Fibroblast of lung (primary cell): ENCODE data around the gene IRGQ. TPM values are rescaled to one million over a fixed set of nuclear protein-coding genes. Genes with fewer than 3 reads are reported as not detected.

Experiments
- DNase-seq, 2 donors: peaks; one replicate each; pipeline versions ENCODE4 v3.0.0 to v3.0.0-alpha.2; 2010; ENCODE audit warnings: low read depth in 2 of 2
- H2AFZ ChIP-seq: 2 replicates; pipeline ENCODE4 v1.5.1; 2012; ENCODE audit warnings: low read length, control low read depth, inconsistent platforms
- H3K27ac ChIP-seq: 2 replicates; pipeline ENCODE4 v1.5.1; 2011; ENCODE audit warnings: low read length, control low read depth; ENCODE audit not compliant: insufficient read depth
- H3K27me3 ChIP-seq: 2 replicates; pipeline ENCODE4 v1.5.1; 2011; ENCODE audit warnings: mild to moderate bottlenecking, low read length; ENCODE audit not compliant: control insufficient read depth, insufficient read depth
- H3K36me3 ChIP-seq: 2 replicates; pipeline ENCODE4 v1.5.1; 2011; ENCODE audit warnings: low read length; ENCODE audit not compliant: control insufficient read depth, insufficient read depth
- H3K4me1 ChIP-seq: 2 replicates; pipeline ENCODE4 v1.5.1; 2011; ENCODE audit warnings: low read length; ENCODE audit not compliant: control insufficient read depth, insufficient read depth; ENCODE audit errors: extremely low read depth
- H3K4me2 ChIP-seq: 2 replicates; pipeline ENCODE4 v1.5.1; 2011; ENCODE audit warnings: low read length, control low read depth; ENCODE audit not compliant: insufficient read depth; ENCODE audit errors: extremely low read depth
- H3K4me3 ChIP-seq, 4 experiments: fragments of 200-600 bp in 1 of 4; sonication (generic) in 1 of 4; replicated peaks in 1 of 4; 2 replicates each; pipeline ENCODE4 v1.5.1; 2011 to 2016; ENCODE audit warnings: low read length in 4 of 4, low read depth in 3 of 4, mild to moderate bottlenecking in 3 of 4, control low read depth in 2 of 4, inconsistent platforms in 1 of 4, mixed read lengths in 1 of 4; ENCODE audit not compliant: insufficient read depth in 1 of 4; ENCODE audit errors: control extremely low read depth in 1 of 4
- H3K79me2 ChIP-seq: 2 replicates; pipeline ENCODE4 v1.5.1; 2012; ENCODE audit warnings: mild to moderate bottlenecking, low read length, inconsistent platforms; ENCODE audit not compliant: control insufficient read depth, insufficient read depth
- H3K9ac ChIP-seq: 2 replicates; pipeline ENCODE4 v1.5.1; 2011; ENCODE audit warnings: mild to moderate bottlenecking, low read length, control low read depth; ENCODE audit not compliant: insufficient read depth
- H3K9me3 ChIP-seq: 2 replicates; pipeline ENCODE4 v1.5.1; 2012; ENCODE audit warnings: low read depth, low read length; ENCODE audit not compliant: control insufficient read depth, insufficient read depth
- H4K20me1 ChIP-seq: 2 replicates; pipeline ENCODE4 v1.5.1; 2011; ENCODE audit warnings: low read length; ENCODE audit not compliant: control insufficient read depth, insufficient read depth; ENCODE audit errors: extremely low read depth
- CTCF ChIP-seq, 2 donors: IDR thresholded peaks in 1 of 2; conservative IDR thresholded peaks in 1 of 2; 1 replicate in 1 of 2; 2 replicates in 1 of 2; pipeline ENCODE4 v1.5.1; 2011 to 2012; ENCODE audit warnings: low read length in 2 of 2, control low read depth in 1 of 2, inconsistent platforms in 1 of 2, low read depth in 1 of 2, mild to moderate bottlenecking in 1 of 2
- EZH2 ChIP-seq: IDR thresholded peaks from 2 replicates; pipeline ENCODE4 v1.5.1; 2012; ENCODE audit warnings: low read length, control low read depth, mild to moderate bottlenecking; ENCODE audit errors: missing control alignments
- polyA plus RNA-seq, 2 donors: library from polyadenylated mRNA; depleted of rRNA in 1 of 2; stranded (reverse) in 1 of 2; unstranded in 1 of 2; fragments of >200 nt; gene quantifications; 2 replicates each; pipeline ENCODE4 v1.2.1, GENCODE V29; 2011 to 2012; ENCODE audit warnings: missing spikeins in 1 of 2
- total RNA-seq: library from RNA; depleted of rRNA; stranded (reverse); fragments of >200 nt; gene quantifications from 2 replicates; pipeline ENCODE4 v1.2.1, GENCODE V29; 2014

The IRGQ gene
- total and polyA plus RNA-seq, 2 donors (not counting 1 experiment from before 2014, with no cell fraction given): 11.7 to 12.2 TPM

GRCh38 chr19:43596842-43597461 lies 1.0 kb upstream of the IRGQ start:
- Histone ChIP-seq H3K4me3 (peak overlapping the region; percentile 64 to 100 (median 90)), H2AFZ (peak overlapping the region; percentile 13), H3K4me1 (peaks cover 8% of the 10 kb centered on the region), H3K27me3 (no peaks in the 10 kb centered on the region), H3K36me3 (peaks cover 24% of the 10 kb centered on the region), H4K20me1 (no peaks in the 10 kb centered on the region), H3K9me3 (no peaks in the 10 kb centered on the region), H3K27ac (peak overlapping the region; percentile 97), H3K9ac (peak overlapping the region; percentile 98), H3K4me2 (peak overlapping the region; percentile 99), H3K79me2 (peaks cover 42% of the 10 kb centered on the region)
- TF ChIP-seq EZH2 (no peak), CTCF (conservative IDR thresholded peaks at IDR 0.05 in 1 of 2, IDR thresholded peaks at IDR 0.05 in 1 of 2; ENCODE audit: low read depth in 1 of 2, low read length in 2 of 2) (no peak)
- DNase-seq: peak in 1 of 2 donors; percentile 14

- no peak for DNase-seq
These were observed 332 bp downstream of the IRGQ start for GRCh38 chr19:43595605-43595998.

More at GRCh38 chr19:43595605-43595998, 332 bp downstream of the IRGQ start:
- H4K20me1 ChIP-seq: no peaks in the 10 kb centered on the region
- peaks cover 8% of the 10 kb centered on the region for H3K4me1 ChIP-seq
- H3K79me2 ChIP-seq: peaks cover 42% of the 10 kb centered on the region
- no peaks in the 10 kb centered on the region for H3K9me3 ChIP-seq
- TF ChIP-seq EZH2: no peak
- TF ChIP-seq CTCF (conservative IDR thresholded peaks at IDR 0.05 in 1 of 2, IDR thresholded peaks at IDR 0.05 in 1 of 2; ENCODE audit: low read depth in 1 of 2, low read length in 2 of 2): no peak
- H3K27ac ChIP-seq: peak overlapping the region; percentile 84
- peak overlapping the region; percentile 94 for H3K4me2 ChIP-seq
- H3K4me3 ChIP-seq: peak overlapping the region; percentile 52 to 90 (median 78)
- H3K27me3 ChIP-seq: no peaks in the 10 kb centered on the region
- peak overlapping the region; percentile 79 for H3K9ac ChIP-seq
- no peak overlapping the region for H2AFZ ChIP-seq
- peaks cover 27% of the 10 kb centered on the region for H3K36me3 ChIP-seq
